RWPE2 (cell line): Measurements from ENCODE around the gene BRSK2.

ENCODE experiments used
- ATAC-seq: fragments of 200-7000 bp; cut with Tn5 transposase; 3 replicates; pipeline ENCODE4 v1.9.1; 2021; ENCODE audit warnings: low read depth
- DNase-seq: peaks from one replicate; pipeline ENCODE4 v3.0.0-alpha.2; 2020; ENCODE audit warnings: low spot score
- H3K27ac ChIP-seq: fragments of 450-650 bp; 2 replicates; pipeline ENCODE4 v1.5.1; 2017; ENCODE audit warnings: mild to moderate bottlenecking; ENCODE audit not compliant: poor library complexity, severe bottlenecking
- H3K27me3 ChIP-seq: fragments of 250-450 bp; sonication (Bioruptor Pico); 2 replicates; pipeline ENCODE4 v1.5.1; 2021; ENCODE audit warnings: mild to moderate bottlenecking, moderate library complexity; ENCODE audit not compliant: insufficient read depth, poor library complexity, severe bottlenecking
- H3K36me3 ChIP-seq: fragments of 250-450 bp; sonication (Bioruptor Pico); 2 replicates; pipeline ENCODE4 v1.5.1; 2020; ENCODE audit warnings: low read depth, mild to moderate bottlenecking, moderate library complexity
- H3K4me1 ChIP-seq: fragments of 250-450 bp; sonication (Bioruptor Pico); 2 replicates; pipeline ENCODE4 v1.5.1; 2021; ENCODE audit warnings: mild to moderate bottlenecking, moderate library complexity; ENCODE audit not compliant: insufficient read depth, poor library complexity, severe bottlenecking
- H3K4me3 ChIP-seq: fragments of 250-450 bp; sonication (Bioruptor Pico); 2 replicates; pipeline ENCODE4 v1.5.1; 2021; ENCODE audit warnings: mild to moderate bottlenecking, moderate library complexity; ENCODE audit not compliant: severe bottlenecking
- H3K9me3 ChIP-seq: fragments of 250-450 bp; sonication (Bioruptor Pico); 2 replicates; pipeline ENCODE4 v1.5.1; 2021; ENCODE audit warnings: mild to moderate bottlenecking, moderate library complexity; ENCODE audit not compliant: severe bottlenecking
- TF ChIP-seq, protein P1 (sequence below): fragments of 450-650 bp; IDR thresholded peaks from one replicate; pipeline ENCODE4 v1.5.1; 2017; ENCODE audit warnings: mild to moderate bottlenecking, moderate library complexity; ENCODE audit not compliant: poor library complexity, severe bottlenecking

Gene BRSK2

DNA sequence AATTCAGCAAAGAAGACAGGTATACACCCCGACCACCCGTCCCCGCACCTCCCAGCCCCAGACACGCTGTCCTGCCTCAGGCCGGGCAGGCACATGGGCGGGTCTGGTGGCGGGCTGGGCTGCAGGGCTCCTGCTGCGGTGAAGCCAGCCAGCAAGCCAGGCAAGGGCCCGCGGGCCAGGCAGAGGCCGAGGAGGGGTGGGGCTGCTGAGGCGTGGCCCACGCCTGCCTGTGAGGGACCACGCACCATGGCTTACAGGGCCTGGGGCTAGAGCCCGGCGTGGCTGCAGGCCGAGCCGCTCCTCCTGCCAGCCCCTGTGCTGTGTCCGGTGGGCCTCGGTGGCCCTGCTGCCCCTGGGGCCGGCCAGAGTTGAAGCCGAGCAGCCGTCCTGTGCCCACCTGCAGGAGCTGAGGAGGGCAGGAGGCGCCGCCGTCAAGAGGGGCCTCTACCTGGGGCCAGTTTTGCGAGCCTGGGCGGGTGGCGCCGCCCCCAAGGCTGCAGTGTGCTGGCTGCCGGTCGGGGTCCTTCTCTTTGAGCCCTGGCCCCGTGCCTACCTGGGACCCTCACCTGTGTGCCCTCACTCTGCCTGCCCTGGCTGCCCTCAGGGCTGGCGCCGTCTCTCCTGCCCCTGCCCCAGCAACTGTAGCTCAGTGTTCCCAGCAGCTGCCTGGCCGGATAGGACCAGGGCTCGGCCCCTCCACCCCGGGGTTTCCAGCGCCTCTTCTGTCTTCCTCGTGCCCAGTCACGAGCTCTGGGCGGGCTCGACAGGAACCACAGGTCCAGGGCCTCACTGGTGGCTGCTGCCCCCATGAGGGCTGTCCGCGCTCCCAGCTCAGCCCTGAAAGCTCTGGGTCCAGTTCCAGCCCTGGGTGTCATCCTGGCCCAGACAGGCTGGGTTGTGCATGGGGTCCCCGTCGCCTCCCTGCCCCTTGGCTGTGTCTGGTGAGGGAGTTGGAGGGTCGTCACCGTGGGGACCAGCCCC is 58.4 kb downstream of the BRSK2 start:
- H3K4me3 ChIP-seq, result no peak overlapping the region
- ATAC-seq (no peak), DNase-seq (no peak)
- H3K4me1 ChIP-seq, result no peaks in the 10 kb centered on the region
- H3K36me3 ChIP-seq, result no peaks in the 10 kb centered on the region
- H3K9me3 ChIP-seq, result no peaks in the 10 kb centered on the region
- H3K27me3 ChIP-seq, result no peaks in the 10 kb centered on the region
- no peak overlapping the region for H3K27ac ChIP-seq
- TF ChIP-seq, protein P1, sequence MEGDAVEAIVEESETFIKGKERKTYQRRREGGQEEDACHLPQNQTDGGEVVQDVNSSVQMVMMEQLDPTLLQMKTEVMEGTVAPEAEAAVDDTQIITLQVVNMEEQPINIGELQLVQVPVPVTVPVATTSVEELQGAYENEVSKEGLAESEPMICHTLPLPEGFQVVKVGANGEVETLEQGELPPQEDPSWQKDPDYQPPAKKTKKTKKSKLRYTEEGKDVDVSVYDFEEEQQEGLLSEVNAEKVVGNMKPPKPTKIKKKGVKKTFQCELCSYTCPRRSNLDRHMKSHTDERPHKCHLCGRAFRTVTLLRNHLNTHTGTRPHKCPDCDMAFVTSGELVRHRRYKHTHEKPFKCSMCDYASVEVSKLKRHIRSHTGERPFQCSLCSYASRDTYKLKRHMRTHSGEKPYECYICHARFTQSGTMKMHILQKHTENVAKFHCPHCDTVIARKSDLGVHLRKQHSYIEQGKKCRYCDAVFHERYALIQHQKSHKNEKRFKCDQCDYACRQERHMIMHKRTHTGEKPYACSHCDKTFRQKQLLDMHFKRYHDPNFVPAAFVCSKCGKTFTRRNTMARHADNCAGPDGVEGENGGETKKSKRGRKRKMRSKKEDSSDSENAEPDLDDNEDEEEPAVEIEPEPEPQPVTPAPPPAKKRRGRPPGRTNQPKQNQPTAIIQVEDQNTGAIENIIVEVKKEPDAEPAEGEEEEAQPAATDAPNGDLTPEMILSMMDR, result no peak

DNA sequence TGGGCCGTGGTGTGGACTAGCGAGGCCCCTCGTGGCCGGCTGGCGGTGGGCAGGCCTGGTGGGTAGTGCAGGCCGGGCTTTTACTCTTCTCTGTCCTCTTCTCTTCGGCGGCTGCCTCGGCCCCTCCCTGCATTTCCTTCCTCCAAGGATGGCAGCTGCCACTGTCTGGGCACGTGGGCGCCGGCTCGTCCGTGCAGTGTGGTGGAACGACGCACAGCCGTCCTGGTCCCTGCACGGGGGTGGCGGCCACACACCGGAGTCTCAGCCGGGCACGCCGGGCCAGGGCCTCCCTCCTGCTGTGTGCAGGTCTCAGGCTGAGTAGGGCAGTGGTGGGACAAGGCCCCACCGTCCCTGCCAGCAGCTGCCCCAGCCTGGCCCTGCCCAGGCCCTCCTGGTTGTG is 59.1 kb downstream of the BRSK2 start:
- H3K27ac ChIP-seq, result no peak overlapping the region
- H3K4me3 ChIP-seq, result no peak overlapping the region
- no peak for ATAC-seq
- H3K27me3 ChIP-seq, result no peaks in the 10 kb centered on the region
- TF ChIP-seq, protein P1, result no peak
- H3K36me3 ChIP-seq, result no peaks in the 10 kb centered on the region
- no peaks in the 10 kb centered on the region for H3K4me1 ChIP-seq
- no peak for DNase-seq
- H3K9me3 ChIP-seq, result no peaks in the 10 kb centered on the region

DNA sequence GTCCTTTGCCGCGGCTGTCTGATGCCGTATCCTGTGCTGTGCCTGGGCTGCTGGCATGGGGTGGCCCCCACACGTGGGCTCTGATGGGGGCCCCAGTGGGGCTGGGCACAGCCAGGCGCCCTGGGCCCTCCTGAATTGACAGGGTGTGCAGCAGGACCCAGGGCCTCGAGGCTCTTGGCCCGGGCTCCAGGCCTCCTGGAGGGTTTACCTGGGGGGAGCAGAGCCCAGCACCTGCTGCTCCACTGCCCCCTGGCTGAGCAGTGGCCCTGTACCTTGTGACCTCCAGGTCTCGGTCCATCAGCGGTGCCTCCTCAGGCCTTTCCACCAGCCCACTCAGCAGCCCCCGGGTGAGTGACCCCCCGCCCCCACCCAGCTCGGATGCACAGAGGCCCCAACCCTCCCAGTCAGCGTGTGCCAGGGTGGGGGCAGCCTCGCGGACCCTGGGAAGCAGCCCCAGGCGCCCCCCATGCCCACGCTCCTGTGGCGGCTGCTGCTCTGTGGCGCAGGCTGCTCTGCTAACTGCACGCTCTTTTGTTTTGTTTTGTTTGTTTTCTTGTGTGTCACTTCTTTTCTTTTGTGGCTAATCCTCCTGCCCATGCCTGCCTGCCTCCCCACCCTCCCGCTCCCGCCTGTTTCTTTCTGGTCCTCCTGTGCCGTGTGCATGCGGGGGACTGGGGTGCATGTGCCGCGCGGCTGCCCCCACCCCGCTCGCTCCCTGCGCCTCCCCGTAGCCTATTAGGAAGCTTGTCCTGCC is 59.9 kb downstream of the BRSK2 start:
- no peaks in the 10 kb centered on the region for H3K4me1 ChIP-seq
- H3K4me3 ChIP-seq, result no peak overlapping the region
- no peak for ATAC-seq
- H3K36me3 ChIP-seq, result no peaks in the 10 kb centered on the region
- H3K27me3 ChIP-seq, result no peaks in the 10 kb centered on the region
- H3K9me3 ChIP-seq, result no peaks in the 10 kb centered on the region
- no peak overlapping the region for H3K27ac ChIP-seq
- no peak for DNase-seq
- TF ChIP-seq, protein P1, result no peak

DNA sequence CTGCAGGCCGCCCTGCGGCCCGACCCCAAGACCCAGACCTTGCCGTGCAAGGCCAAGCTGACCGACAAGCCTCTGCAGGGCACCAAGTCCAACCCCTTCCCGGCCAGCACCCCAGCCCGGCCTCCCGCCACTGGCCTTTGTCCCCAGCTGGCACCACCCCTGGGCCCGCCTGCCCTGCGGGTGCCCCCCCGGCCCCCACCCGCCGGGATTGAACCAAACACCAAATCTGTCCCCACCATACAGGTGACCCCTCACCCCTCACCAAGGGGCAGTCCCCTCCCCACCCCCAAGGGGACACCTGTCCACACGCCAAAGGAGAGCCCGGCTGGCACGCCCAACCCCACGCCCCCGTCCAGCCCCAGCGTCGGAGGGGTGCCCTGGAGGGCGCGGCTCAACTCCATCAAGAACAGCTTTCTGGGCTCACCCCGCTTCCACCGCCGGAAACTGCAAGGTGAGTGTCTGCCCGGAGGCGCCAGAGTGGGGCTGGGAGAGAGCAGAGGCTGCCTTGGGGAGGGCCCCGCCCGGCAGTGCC is 60.7 kb downstream of the BRSK2 start:
- no peaks in the 10 kb centered on the region for H3K36me3 ChIP-seq
- no peaks in the 10 kb centered on the region for H3K4me1 ChIP-seq
- peak; percentile 38; the same call in 2 of the 3 replicates for ATAC-seq
- H3K9me3 ChIP-seq, result no peaks in the 10 kb centered on the region
- no peak overlapping the region for H3K4me3 ChIP-seq
- no peak overlapping the region for H3K27ac ChIP-seq
- no peaks in the 10 kb centered on the region for H3K27me3 ChIP-seq
- TF ChIP-seq, protein P1, result no peak
- DNase-seq, result no peak
